GM23248 (cell line): ENCODE results near the gene GPX4. TPM values are rescaled to one million over a fixed set of nuclear protein-coding genes. Genes with fewer than 3 reads are reported as not detected.

Source experiments
- DNase-seq: peaks from one replicate; pipeline ENCODE4 v3.0.0-alpha.2; 2015
- H2AFZ ChIP-seq: fragments of 200-600 bp; sonication (generic); 2 replicates; pipeline ENCODE4 v1.6.1; 2016; ENCODE audit warnings: antibody characterized with exemption
- H3F3A ChIP-seq: fragments of 200-600 bp; sonication (generic); 2 replicates; pipeline ENCODE4 v1.6.1; 2016; ENCODE audit warnings: mild to moderate bottlenecking, antibody characterized with exemption, mixed run types; ENCODE audit not compliant: insufficient read depth
- H3K27ac ChIP-seq: fragments of 200-600 bp; sonication (generic); 2 replicates; pipeline ENCODE4 v1.5.1; 2016; ENCODE audit warnings: mild to moderate bottlenecking
- H3K27me3 ChIP-seq: fragments of 200-600 bp; sonication (generic); replicated peaks from 2 replicates; pipeline ENCODE4 v1.6.1; 2016; ENCODE audit warnings: mild to moderate bottlenecking; ENCODE audit not compliant: insufficient read depth
- H3K36me3 ChIP-seq: fragments of 200-600 bp; sonication (generic); 2 replicates; pipeline ENCODE4 v1.6.1; 2016; ENCODE audit warnings: low read depth, mild to moderate bottlenecking
- H3K4me1 ChIP-seq: fragments of 200-600 bp; sonication (generic); 2 replicates; pipeline ENCODE4 v1.6.1; 2016; ENCODE audit warnings: mild to moderate bottlenecking; ENCODE audit not compliant: insufficient read depth
- H3K4me2 ChIP-seq: fragments of 200-600 bp; sonication (generic); one replicate; pipeline ENCODE4 v1.6.1; 2016; ENCODE audit warnings: mild to moderate bottlenecking; ENCODE audit not compliant: unreplicated experiment
- H3K4me3 ChIP-seq: fragments of 200-600 bp; sonication (generic); 2 replicates; pipeline ENCODE4 v1.5.1; 2016; ENCODE audit warnings: mild to moderate bottlenecking
- H3K79me2 ChIP-seq: fragments of 200-600 bp; sonication (generic); 2 replicates; pipeline ENCODE4 v1.6.1; 2016; ENCODE audit warnings: mild to moderate bottlenecking; ENCODE audit not compliant: insufficient read depth
- H3K9ac ChIP-seq: fragments of 200-600 bp; sonication (generic); 2 replicates; pipeline ENCODE4 v1.6.1; 2016; ENCODE audit warnings: mild to moderate bottlenecking
- H3K9me2 ChIP-seq: fragments of 200-600 bp; sonication (generic); 2 replicates; pipeline ENCODE4 v1.6.1; 2016; ENCODE audit warnings: mixed run types, mild to moderate bottlenecking, moderate library complexity; ENCODE audit not compliant: insufficient read depth
- H3K9me3 ChIP-seq: fragments of 200-600 bp; sonication (generic); one replicate; pipeline ENCODE4 v1.6.1; 2017; ENCODE audit warnings: low read depth
- H4K20me1 ChIP-seq: fragments of 200-600 bp; sonication (generic); 2 replicates; pipeline ENCODE4 v1.6.0; 2016; ENCODE audit not compliant: insufficient read depth
- EZH2 ChIP-seq: fragments of 200-600 bp; sonication (generic); IDR thresholded peaks from 2 replicates; pipeline ENCODE4 v1.6.1; 2018; ENCODE audit warnings: antibody characterized with exemption, mild to moderate bottlenecking; ENCODE audit not compliant: insufficient read depth, poor library complexity, severe bottlenecking
- EZH2phosphoT487 ChIP-seq: fragments of 200-600 bp; sonication (generic); IDR thresholded peaks from 2 replicates; pipeline ENCODE4 v1.6.1; 2018; ENCODE audit warnings: antibody characterized with exemption, moderate library complexity, mild to moderate bottlenecking, low read depth; ENCODE audit not compliant: insufficient read depth
- WGBS, 2 experiments: methylation state at CpG; one replicate each; pipeline ENCODE4 v1.1.6; 2015 to 2017; ENCODE audit warnings: low lambda C conversion rate in 2 of 2, low coverage in 1 of 2; ENCODE audit errors: missing lambda C conversion rate in 2 of 2; 5-methylcytosine and 5-hydroxymethylcytosine counted together
- in situ Hi-C: fragments of 300-500 bp; cut with MboI; formaldehyde crosslinking; loops from 2 replicates; pipeline ENCODE4 v1.15.0; 2020
- polyA plus RNA-seq: library from polyadenylated mRNA; unstranded; fragments of >200 nt; fragmentation: Nextera tagmentation; extraction: Ambion mirVana; gene quantifications from 2 replicates; pipeline ENCODE4 v1.2.1, GENCODE V29; 2016
- total RNA-seq: library from RNA; depleted of rRNA; stranded (reverse); fragments of >200 nt; shearing (Covaris generic); gene quantifications from 2 replicates; pipeline ENCODE4 v1.2.3, GENCODE V29; 2014

Gene GPX4
- total and polyA plus RNA-seq, 2 experiments from 2014 or later = 298 to 607 TPM

GRCh38 chr19:1106841-1107660 is 3.3 kb downstream of the GPX4 start:
- no peak overlapping the region for H2AFZ ChIP-seq
- no peak overlapping the region for H3K9ac ChIP-seq
- 0 out of 2 replicates have a peak, but pooled peaks cover 5% of the 10 kb centered on the region for H3K79me2 ChIP-seq
- no peaks in the 10 kb centered on the region for H4K20me1 ChIP-seq
- H3F3A ChIP-seq = peaks cover 16% of the 10 kb centered on the region; the same call in 1 of the 2 replicates
- H3K9me2 ChIP-seq = no peaks in the 10 kb centered on the region
- peaks cover 11% of the 10 kb centered on the region for H3K4me1 ChIP-seq
- H3K27ac ChIP-seq = no peak overlapping the region
- no peaks in the 10 kb centered on the region for H3K27me3 ChIP-seq
- in situ Hi-C loops = no loop called here
- WGBS, 2 experiments = 52 to 62% methylated on average over 13 to 17 of the region's 17 CpGs
- TF ChIP-seq EZH2 (no peak), EZH2phosphoT487 (no peak)
- H3K4me2 ChIP-seq = no peak overlapping the region
- DNase-seq = peak; percentile 82
- no peaks in the 10 kb centered on the region; the same call in 1 of the 2 replicates for H3K36me3 ChIP-seq
- no peaks in the 10 kb centered on the region for H3K9me3 ChIP-seq
- no peak overlapping the region for H3K4me3 ChIP-seq

DNA sequence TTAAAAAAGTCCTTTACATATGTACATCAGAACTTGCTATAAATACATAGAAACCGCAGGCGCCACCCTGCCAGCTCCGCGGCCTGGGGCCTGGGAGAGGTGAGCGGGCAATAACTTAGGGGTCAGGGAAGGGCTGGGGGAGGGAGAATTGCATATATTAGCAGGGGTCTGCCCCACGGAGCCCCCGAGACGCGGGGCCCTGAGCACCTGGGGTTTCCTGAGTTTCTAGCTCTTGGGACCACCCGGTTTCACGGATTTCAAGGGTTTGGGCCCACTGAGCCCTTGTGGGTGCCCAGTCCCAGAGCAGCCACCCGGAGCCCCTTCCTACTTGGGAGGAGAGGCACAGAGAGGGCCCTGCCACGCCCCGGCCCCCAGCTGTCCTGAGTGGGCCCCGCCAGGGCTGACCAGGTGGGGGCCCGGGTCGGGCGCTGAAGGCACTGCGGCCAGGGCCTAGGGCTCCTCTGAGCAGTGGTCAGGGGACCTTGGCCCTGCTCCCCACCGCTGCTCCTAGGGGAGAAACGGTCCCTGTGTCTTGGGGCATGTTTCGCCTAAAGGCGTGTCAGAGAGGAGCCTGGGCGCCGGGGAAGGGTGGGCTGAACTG is 4.0 kb downstream of the GPX4 start:
- Histone ChIP-seq H3K79me2 (0 out of 2 replicates have a peak, but pooled peaks cover 5% of the 10 kb centered on the region), H3K9ac (no peak overlapping the region), H3K27ac (no peak overlapping the region), H3K9me3 (no peaks in the 10 kb centered on the region), H4K20me1 (no peaks in the 10 kb centered on the region), H3F3A (peaks cover 14% of the 10 kb centered on the region; the same call in 1 of the 2 replicates), H3K4me2 (no peak overlapping the region), H2AFZ (no peak overlapping the region), H3K27me3 (no peaks in the 10 kb centered on the region), H3K9me2 (no peaks in the 10 kb centered on the region), H3K36me3 (peaks cover 5% of the 10 kb centered on the region; the same call in 1 of the 2 replicates), H3K4me1 (peaks cover 7% of the 10 kb centered on the region), H3K4me3 (no peak overlapping the region)
- 92 to 93% methylated on average over 19 to 25 of the region's 25 CpGs for WGBS, 2 experiments
- in situ Hi-C loops = no loop called here
- no peak for DNase-seq
- TF ChIP-seq EZH2 (no peak), EZH2phosphoT487 (no peak)

DNA sequence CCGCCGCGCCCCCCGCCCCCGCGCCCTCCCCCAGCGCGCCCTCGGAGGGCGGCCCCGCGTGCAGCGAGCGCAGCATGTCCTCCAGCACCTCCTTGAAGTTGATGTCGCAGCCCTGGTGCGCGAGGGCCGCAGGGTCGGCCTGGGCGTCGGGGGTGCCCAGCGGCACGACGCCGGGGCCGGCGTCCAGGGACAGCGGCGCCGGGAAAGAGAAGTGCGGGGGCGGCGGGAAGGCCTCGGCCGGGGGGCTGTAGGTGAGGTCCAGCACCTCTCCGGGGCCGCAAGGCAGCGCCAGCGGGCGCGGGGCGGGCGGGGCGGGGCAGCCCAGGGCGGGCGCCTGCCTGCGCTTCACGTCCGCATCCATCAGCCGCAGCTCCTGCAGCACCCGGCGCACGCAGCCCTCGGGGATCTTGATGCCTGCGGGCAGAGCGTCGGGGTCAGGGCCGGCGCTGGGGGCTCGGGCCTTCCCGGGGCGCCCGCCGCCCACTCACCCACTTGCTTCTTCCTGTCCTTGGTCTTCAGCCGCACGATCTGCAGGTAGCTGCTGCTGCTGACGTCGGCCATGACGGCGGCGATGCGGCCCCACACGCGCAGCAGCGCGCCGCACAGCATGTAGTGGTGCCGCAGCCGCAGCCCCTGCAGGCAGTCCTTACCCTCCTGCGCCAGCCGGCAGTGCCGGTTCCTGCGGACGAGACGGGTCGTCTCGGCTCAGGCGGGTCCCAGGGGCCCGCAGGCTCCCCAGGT is 4.7 kb downstream of the GPX4 start:
- Histone ChIP-seq H3K27me3 (no peaks in the 10 kb centered on the region), H3K9ac (no peak overlapping the region), H3K36me3 (peaks cover 9% of the 10 kb centered on the region; the same call in 1 of the 2 replicates), H3K79me2 (0 out of 2 replicates have a peak, but pooled peaks cover 5% of the 10 kb centered on the region), H3K4me2 (no peak overlapping the region), H3K9me3 (no peaks in the 10 kb centered on the region), H3F3A (0 out of 2 replicates have a peak, but pooled peaks cover 7% of the 10 kb centered on the region), H3K9me2 (no peaks in the 10 kb centered on the region), H2AFZ (no peak overlapping the region), H4K20me1 (no peaks in the 10 kb centered on the region), H3K27ac (no peak overlapping the region), H3K4me3 (no peak overlapping the region), H3K4me1 (peaks cover under 1% of the 10 kb centered on the region; the same call in 1 of the 2 replicates)
- in situ Hi-C loops = no loop called here
- 96 to 98% methylated on average over 44 to 85 of the region's 89 CpGs for WGBS, 2 experiments
- no peak for TF ChIP-seq EZH2phosphoT487
- DNase-seq = no peak

DNA sequence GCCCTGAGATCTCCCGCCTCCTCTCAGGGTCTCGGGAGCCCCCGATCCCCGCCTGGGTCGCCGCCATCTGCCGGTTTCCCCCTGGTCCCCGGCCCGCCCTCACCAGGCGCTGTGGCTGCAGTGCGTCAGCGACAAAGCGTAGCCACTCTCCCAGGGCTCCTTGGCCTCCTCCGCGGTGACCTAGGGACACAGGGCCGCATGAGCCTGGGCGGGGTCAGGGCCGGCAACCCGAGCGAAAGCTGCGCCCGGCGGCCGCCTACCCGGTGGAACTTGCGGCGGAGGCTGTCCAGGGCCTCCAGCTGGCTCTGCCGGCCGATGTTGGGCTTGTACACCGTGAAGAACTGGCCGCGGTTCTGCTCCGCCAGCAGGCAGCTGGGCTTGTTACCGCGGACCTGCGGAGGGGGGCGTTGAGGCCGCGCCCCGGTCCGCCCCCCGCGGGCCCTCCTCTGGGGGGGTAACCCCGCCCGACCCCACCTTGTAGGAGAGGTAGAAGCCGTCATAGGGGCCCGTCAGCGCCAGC is 5.3 kb downstream of the GPX4 start:
- no peak overlapping the region for H3K4me3 ChIP-seq
- no peak overlapping the region for H3K4me2 ChIP-seq
- no peak overlapping the region for H3K9ac ChIP-seq
- H3K27ac ChIP-seq = no peak overlapping the region
- H3K9me2 ChIP-seq = no peaks in the 10 kb centered on the region
- no peaks in the 10 kb centered on the region for H3K27me3 ChIP-seq
- H3F3A ChIP-seq = 0 out of 2 replicates have a peak, but pooled peaks cover 7% of the 10 kb centered on the region
- H3K79me2 ChIP-seq = 0 out of 2 replicates have a peak, but pooled peaks cover 5% of the 10 kb centered on the region
- TF ChIP-seq EZH2 = no peak
- peak; percentile 28 for DNase-seq
- H3K9me3 ChIP-seq = no peaks in the 10 kb centered on the region
- WGBS, 2 experiments = 94 to 95% methylated on average over 16 to 34 of the region's 48 CpGs
- in situ Hi-C loops = no loop called here
- H3K4me1 ChIP-seq = no peaks in the 10 kb centered on the region
- H2AFZ ChIP-seq = no peak overlapping the region
- H4K20me1 ChIP-seq = no peaks in the 10 kb centered on the region
- peaks cover 15% of the 10 kb centered on the region; the same call in 1 of the 2 replicates for H3K36me3 ChIP-seq
